ENCODE data around the gene CA5A.

GRCh38 chr16:87882436-87883019, 53.8 kb downstream of the CA5A start:
- TF ChIP-seq CTCF (IDR thresholded peaks at IDR 0.05) (no peak), POLR2A (IDR thresholded peaks at IDR 0.05) (no peak), POLR2AphosphoS5 (IDR thresholded peaks at IDR 0.05) (no peak)
